ENCODE data around the gene WNT8B.

WNT8B gene

GRCh38 chr10:100519311-100520051 lies 56.7 kb downstream of the WNT8B start, which contains the start of gene SEC31B:
Gene SEC31B (minus strand): TSS chr10:100519861. CDS start chr10:100516952, 2,909 bp downstream.
- DNase-seq (ENCODE audit: low read depth) = no peak

- DNase-seq (ENCODE audit: low read depth) = no peak
Observed at GRCh38 chr10:100520811-100521210, 58.0 kb downstream of the WNT8B start.

- no peak for DNase-seq (ENCODE audit: low read depth)
Observed at GRCh38 chr10:100522107-100522801, 59.4 kb downstream of the WNT8B start.

GRCh38 chr10:100522945-100523344 lies 60.1 kb downstream of the WNT8B start:
- no peak for DNase-seq (ENCODE audit: low read depth)

GRCh38 chr10:100524206-100524605 lies 61.4 kb downstream of the WNT8B start:
- DNase-seq (ENCODE audit: low read depth) = no peak

GRCh38 chr10:100524638-100525037 lies 61.8 kb downstream of the WNT8B start:
- no peak for DNase-seq (ENCODE audit: low read depth)

- DNase-seq (ENCODE audit: low read depth) = no peak
Observed at GRCh38 chr10:100528123-100528886, 65.5 kb downstream of the WNT8B start.

- no peak for DNase-seq (ENCODE audit: low read depth)
Observed at GRCh38 chr10:100528921-100529474, 66.2 kb downstream of the WNT8B start.

- no peak for DNase-seq (ENCODE audit: low read depth)
Observed at GRCh38 chr10:100529475-100530298, 66.9 kb downstream of the WNT8B start, which contains the start of gene NDUFB8. Gene NDUFB8 (minus strand): TSS chr10:100529871. CDS start chr10:100529851, 20 bp downstream.

- no peak for DNase-seq (ENCODE audit: low read depth)
Observed at GRCh38 chr10:100531761-100532160, 69.0 kb downstream of the WNT8B start.

Data from HS-5 (cell line).